Mucosa of stomach (tissue), 1 donor: ENCODE data around the gene PPA1.
"Not testable (repeated sequence)": the region's sequence is repeated elsewhere in the genome, so short reads cannot be mapped to it uniquely, and the experiment has no call there.

Source experiments
- H3K27me3 ChIP-seq: one replicate; pipeline ENCODE4 v1.7.0; 2013; ENCODE audit warnings: mild to moderate bottlenecking, low read length; ENCODE audit not compliant: control insufficient read depth, insufficient read depth
- H3K36me3 ChIP-seq: one replicate; pipeline ENCODE4 v1.7.0; 2013; ENCODE audit warnings: low read length; ENCODE audit not compliant: control insufficient read depth, insufficient read depth
- H3K4me1 ChIP-seq: one replicate; pipeline ENCODE4 v1.7.0; 2013; ENCODE audit warnings: mild to moderate bottlenecking, low read length; ENCODE audit not compliant: control insufficient read depth, insufficient read depth
- H3K4me3 ChIP-seq: one replicate; pipeline ENCODE4 v1.7.0; 2013; ENCODE audit warnings: low read length
- H3K9ac ChIP-seq: one replicate; pipeline ENCODE4 v1.7.0; 2013; ENCODE audit warnings: mild to moderate bottlenecking, low read length, moderate library complexity
- H3K9me3 ChIP-seq: one replicate; pipeline ENCODE4 v1.7.0; 2013; ENCODE audit warnings: mild to moderate bottlenecking, low read length, moderate library complexity; ENCODE audit not compliant: control insufficient read depth
- donor health status: Pancreatic carcinoma.

PPA1 gene

GRCh38 chr10:70193391-70193844 is 39.8 kb downstream of the PPA1 start:
- Histone ChIP-seq H3K9ac (no peak overlapping the region), H3K4me1 (peaks cover 23% of the 10 kb centered on the region), H3K9me3 (no peaks in the 10 kb centered on the region), H3K27me3 (no peaks in the 10 kb centered on the region), H3K4me3 (no peak overlapping the region), H3K36me3 (no peaks in the 10 kb centered on the region)

GRCh38 chr10:70192326-70192968 is 40.8 kb downstream of the PPA1 start:
- no peak overlapping the region for H3K4me3 ChIP-seq
- H3K9ac ChIP-seq = no peak overlapping the region

GRCh38 chr10:70191972-70192305 is 41.3 kb downstream of the PPA1 start:
- no peak overlapping the region for H3K4me3 ChIP-seq
- no peaks in the 10 kb centered on the region for H3K9me3 ChIP-seq
- peaks cover 23% of the 10 kb centered on the region for H3K4me1 ChIP-seq
- H3K36me3 ChIP-seq = no peaks in the 10 kb centered on the region
- H3K27me3 ChIP-seq = no peaks in the 10 kb centered on the region
- H3K9ac ChIP-seq = no peak overlapping the region

More at GRCh38 chr10:70192326-70192968, 40.8 kb downstream of the PPA1 start:
- H3K27me3 ChIP-seq = no peaks in the 10 kb centered on the region
- peaks cover 23% of the 10 kb centered on the region for H3K4me1 ChIP-seq
- no peaks in the 10 kb centered on the region for H3K9me3 ChIP-seq
- no peaks in the 10 kb centered on the region for H3K36me3 ChIP-seq

- no peaks in the 10 kb centered on the region for H3K9me3 ChIP-seq
- H3K9ac ChIP-seq = no peak overlapping the region
- no peaks in the 10 kb centered on the region for H3K27me3 ChIP-seq
- no peak overlapping the region for H3K4me3 ChIP-seq
- peaks cover 23% of the 10 kb centered on the region for H3K4me1 ChIP-seq
- H3K36me3 ChIP-seq = no peaks in the 10 kb centered on the region
Measured at GRCh38 chr10:70191161-70191971, 41.9 kb downstream of the PPA1 start.

GRCh38 chr10:70190581-70190980 is 42.6 kb downstream of the PPA1 start:
- H3K36me3 ChIP-seq = no peaks in the 10 kb centered on the region

GRCh38 chr10:70190102-70190501 is 43.1 kb downstream of the PPA1 start:
- Histone ChIP-seq H3K27me3 (no peaks in the 10 kb centered on the region), H3K4me1 (peaks cover 23% of the 10 kb centered on the region), H3K9ac (no peak overlapping the region), H3K4me3 (no peak overlapping the region), H3K9me3 (no peaks in the 10 kb centered on the region), H3K36me3 (no peaks in the 10 kb centered on the region)

More at GRCh38 chr10:70190581-70190980, 42.6 kb downstream of the PPA1 start:
- H3K9ac ChIP-seq = no peak overlapping the region
- no peaks in the 10 kb centered on the region for H3K9me3 ChIP-seq
- peaks cover 23% of the 10 kb centered on the region for H3K4me1 ChIP-seq
- no peaks in the 10 kb centered on the region for H3K27me3 ChIP-seq
- H3K4me3 ChIP-seq = no peak overlapping the region

GRCh38 chr10:70188768-70189167 is 44.5 kb downstream of the PPA1 start:
- Histone ChIP-seq H3K9me3 (no peaks in the 10 kb centered on the region), H3K4me3 (no peak overlapping the region), H3K36me3 (no peaks in the 10 kb centered on the region), H3K4me1 (peaks cover 23% of the 10 kb centered on the region), H3K27me3 (no peaks in the 10 kb centered on the region), H3K9ac (no peak overlapping the region)

- no peak overlapping the region for H3K4me3 ChIP-seq
Measured at GRCh38 chr10:70186571-70186970, 46.7 kb downstream of the PPA1 start.

GRCh38 chr10:70186090-70186489 is 47.1 kb downstream of the PPA1 start:
- no peak overlapping the region for H3K9ac ChIP-seq
- H3K36me3 ChIP-seq = no peaks in the 10 kb centered on the region
- H3K27me3 ChIP-seq = no peaks in the 10 kb centered on the region
- peaks cover 6% of the 10 kb centered on the region for H3K4me1 ChIP-seq
- no peaks in the 10 kb centered on the region for H3K9me3 ChIP-seq
- no peak overlapping the region for H3K4me3 ChIP-seq

More at GRCh38 chr10:70186571-70186970, 46.7 kb downstream of the PPA1 start:
- no peak overlapping the region for H3K9ac ChIP-seq
- H3K4me1 ChIP-seq = peaks cover 11% of the 10 kb centered on the region
- no peaks in the 10 kb centered on the region for H3K9me3 ChIP-seq
- no peaks in the 10 kb centered on the region for H3K27me3 ChIP-seq
- no peaks in the 10 kb centered on the region for H3K36me3 ChIP-seq

- Histone ChIP-seq H3K9me3 (no peaks in the 10 kb centered on the region), H3K27me3 (no peaks in the 10 kb centered on the region), H3K9ac (no peak overlapping the region), H3K4me1 (no peaks in the 10 kb centered on the region), H3K36me3 (no peaks in the 10 kb centered on the region), H3K4me3 (no peak overlapping the region)
Measured at GRCh38 chr10:70183304-70183703, 49.9 kb downstream of the PPA1 start.

GRCh38 chr10:70179209-70179608 is 54.0 kb downstream of the PPA1 start:
- not testable (repeated sequence) for H3K36me3 ChIP-seq, H3K4me1 ChIP-seq, H3K9ac ChIP-seq, H3K4me3 ChIP-seq, H3K27me3 ChIP-seq, H3K9me3 ChIP-seq

GRCh38 chr10:70178139-70178725 is 55.0 kb downstream of the PPA1 start:
- Histone ChIP-seq H3K9me3 (no peaks in the 10 kb centered on the region), H3K36me3 (no peaks in the 10 kb centered on the region), H3K9ac (no peak overlapping the region), H3K4me3 (no peak overlapping the region), H3K27me3 (no peaks in the 10 kb centered on the region), H3K4me1 (peaks cover 11% of the 10 kb centered on the region)
